GM23248 (cell line): ENCODE data around the gene AAGAB.

Experiments
- EZH2 ChIP-seq: fragments of 200-600 bp; sonication (generic); IDR thresholded peaks from 2 replicates; pipeline ENCODE4 v1.6.1; 2018; ENCODE audit warnings: antibody characterized with exemption, mild to moderate bottlenecking; ENCODE audit not compliant: insufficient read depth, poor library complexity, severe bottlenecking
- EZH2phosphoT487 ChIP-seq: fragments of 200-600 bp; sonication (generic); IDR thresholded peaks from 2 replicates; pipeline ENCODE4 v1.6.1; 2018; ENCODE audit warnings: antibody characterized with exemption, moderate library complexity, mild to moderate bottlenecking, low read depth; ENCODE audit not compliant: insufficient read depth

- TF ChIP-seq EZH2 (no peak), EZH2phosphoT487 (no peak)
These were observed 78.8 kb downstream of the AAGAB start for GRCh38 chr15:67175643-67176071.
